ENCODE measurements around the gene CLPTM1. TPM values are rescaled to one million over a fixed set of nuclear protein-coding genes. Genes with fewer than 3 reads are reported as not detected.
A peak's percentile ranks its signal among the peaks of the same experiment; 100 is the strongest.
"Not testable (repeated sequence)": the region's sequence is repeated elsewhere in the genome, so short reads cannot be mapped to it uniquely, and the experiment has no call there.

Gene CLPTM1
- 27.5 TPM for total RNA-seq

GRCh38 chr19:44954649-44955504, at the start of gene CLPTM1:
CLPTM1 (plus strand) TSS chr19:44955380; CDS start chr19:44955396, 16 bp downstream.
- DNase-seq = peak; percentile 93

- no peak for DNase-seq
Observed at GRCh38 chr19:44905437-44906160, 49.6 kb upstream of the CLPTM1 start, which contains the start of gene APOE. APOE (plus strand) TSS chr19:44905796; CDS start chr19:44906625, 829 bp downstream.

GRCh38 chr19:44907613-44908012, 47.6 kb upstream of the CLPTM1 start:
- no peak for DNase-seq

GRCh38 chr19:44908074-44908835, 46.9 kb upstream of the CLPTM1 start:
- no peak for DNase-seq

GRCh38 chr19:44908836-44909261, 46.3 kb upstream of the CLPTM1 start:
- no peak for DNase-seq

GRCh38 chr19:44909775-44910174, 45.4 kb upstream of the CLPTM1 start:
- no peak for DNase-seq

GRCh38 chr19:44911896-44912295, 43.3 kb upstream of the CLPTM1 start:
- not testable (repeated sequence) for DNase-seq

GRCh38 chr19:44912854-44913253, 42.3 kb upstream of the CLPTM1 start:
- peak; percentile 66 for DNase-seq

- not testable (repeated sequence) for DNase-seq
Observed at GRCh38 chr19:44913512-44914432, 41.4 kb upstream of the CLPTM1 start.

GRCh38 chr19:44914433-44915206, 40.6 kb upstream of the CLPTM1 start, which contains the start of gene APOC1:
APOC1 (plus strand) TSS chr19:44914608; CDS start chr19:44914892, 284 bp downstream.
- DNase-seq = peak; percentile 79

- DNase-seq = no peak
Observed at GRCh38 chr19:44924243-44924725, 30.9 kb upstream of the CLPTM1 start.

GRCh38 chr19:44925114-44925891, 29.9 kb upstream of the CLPTM1 start:
- peak; percentile 65 for DNase-seq

- not testable (repeated sequence) for DNase-seq
Observed at GRCh38 chr19:44926245-44927077, 28.7 kb upstream of the CLPTM1 start.

GRCh38 chr19:44927746-44928145, 27.4 kb upstream of the CLPTM1 start:
- no peak for DNase-seq

- no peak for DNase-seq
Observed at GRCh38 chr19:44930088-44930487, 25.1 kb upstream of the CLPTM1 start.

GRCh38 chr19:44931541-44931940, 23.6 kb upstream of the CLPTM1 start:
- no peak for DNase-seq

- DNase-seq = no peak
Observed at GRCh38 chr19:44939668-44940067, 15.5 kb upstream of the CLPTM1 start.

GRCh38 chr19:44942067-44942571, 13.1 kb upstream of the CLPTM1 start, which contains the start of gene APOC4:
APOC4 (plus strand) TSS chr19:44942237; CDS start chr19:44942278, 41 bp downstream.
- DNase-seq = no peak
